ENCODE measurements around the gene MCOLN1.
A peak's percentile ranks its signal among the peaks of the same experiment; 100 is the strongest.

MCOLN1 gene

GRCh38 chr19:7522072-7522922, at the start of gene MCOLN1:
MCOLN1 (plus strand) TSS chr19:7522624; CDS start chr19:7522751, 127 bp downstream.
- H3K27ac Mint-ChIP-seq, result peak within 1 kb of the TSS; percentile 60
- peaks cover 23% of the 10 kb centered on the region for H3K36me3 Mint-ChIP-seq (ENCODE audit: low read depth)
- H3K9me3 Mint-ChIP-seq, result no peaks in the 10 kb centered on the region
- H3K4me1 Mint-ChIP-seq (ENCODE audit: low read depth), result peaks cover 10% of the 10 kb centered on the region
- H3K4me3 Mint-ChIP-seq, result peak within 1 kb of the TSS; percentile 78
- H3K27me3 Mint-ChIP-seq, result peaks cover 3% of the 10 kb centered on the region
- peak; percentile 100 for DNase-seq

- H3K4me1 Mint-ChIP-seq (ENCODE audit: low read depth), result no peaks in the 10 kb centered on the region
- H3K4me3 Mint-ChIP-seq, result no peak overlapping the region
- H3K27ac Mint-ChIP-seq, result peak overlapping the region; percentile 57
- H3K27me3 Mint-ChIP-seq, result no peaks in the 10 kb centered on the region
- H3K9me3 Mint-ChIP-seq, result no peaks in the 10 kb centered on the region
- peaks cover 14% of the 10 kb centered on the region for H3K36me3 Mint-ChIP-seq (ENCODE audit: low read depth)
- no peak for DNase-seq
Measured at GRCh38 chr19:7475665-7476064, 46.8 kb upstream of the MCOLN1 start.

GRCh38 chr19:7476241-7476640, 46.2 kb upstream of the MCOLN1 start:
- Mint-ChIP-seq H3K9me3 (no peaks in the 10 kb centered on the region), H3K27ac (peak overlapping the region; percentile 57), H3K36me3 (ENCODE audit: low read depth) (peaks cover 11% of the 10 kb centered on the region), H3K27me3 (no peaks in the 10 kb centered on the region), H3K4me1 (ENCODE audit: low read depth) (no peaks in the 10 kb centered on the region), H3K4me3 (no peak overlapping the region)
- no peak for DNase-seq

- Mint-ChIP-seq H3K27ac (no peak overlapping the region), H3K4me3 (no peak overlapping the region), H3K9me3 (no peaks in the 10 kb centered on the region), H3K27me3 (no peaks in the 10 kb centered on the region), H3K36me3 (ENCODE audit: low read depth) (peaks cover 8% of the 10 kb centered on the region), H3K4me1 (ENCODE audit: low read depth) (no peaks in the 10 kb centered on the region)
- no peak for DNase-seq
Measured at GRCh38 chr19:7476777-7477494, 45.5 kb upstream of the MCOLN1 start.

- H3K27me3 Mint-ChIP-seq, result no peaks in the 10 kb centered on the region
- H3K36me3 Mint-ChIP-seq (ENCODE audit: low read depth), result peaks cover 2% of the 10 kb centered on the region
- H3K4me1 Mint-ChIP-seq (ENCODE audit: low read depth), result no peaks in the 10 kb centered on the region
- DNase-seq, result no peak
- no peaks in the 10 kb centered on the region for H3K9me3 Mint-ChIP-seq
- H3K4me3 Mint-ChIP-seq, result no peak overlapping the region
- H3K27ac Mint-ChIP-seq, result no peak overlapping the region
Measured at GRCh38 chr19:7477758-7478157, 44.7 kb upstream of the MCOLN1 start.

- no peak for DNase-seq
- Mint-ChIP-seq H3K4me3 (no peak overlapping the region), H3K4me1 (ENCODE audit: low read depth) (peaks cover 4% of the 10 kb centered on the region), H3K9me3 (no peaks in the 10 kb centered on the region), H3K27me3 (peaks cover 3% of the 10 kb centered on the region), H3K36me3 (ENCODE audit: low read depth) (no peaks in the 10 kb centered on the region), H3K27ac (no peak overlapping the region)
Measured at GRCh38 chr19:7478173-7478842, 44.1 kb upstream of the MCOLN1 start.

- peaks cover 8% of the 10 kb centered on the region for H3K4me1 Mint-ChIP-seq (ENCODE audit: low read depth)
- no peak overlapping the region for H3K4me3 Mint-ChIP-seq
- no peaks in the 10 kb centered on the region for H3K9me3 Mint-ChIP-seq
- no peak for DNase-seq
- peaks cover 4% of the 10 kb centered on the region for H3K27me3 Mint-ChIP-seq
- H3K27ac Mint-ChIP-seq, result no peak overlapping the region
- no peaks in the 10 kb centered on the region for H3K36me3 Mint-ChIP-seq (ENCODE audit: low read depth)
Measured at GRCh38 chr19:7478843-7479227, 43.6 kb upstream of the MCOLN1 start.

- H3K4me1 Mint-ChIP-seq (ENCODE audit: low read depth), result peaks cover 8% of the 10 kb centered on the region
- DNase-seq, result no peak
- no peak overlapping the region for H3K27ac Mint-ChIP-seq
- peaks cover 4% of the 10 kb centered on the region for H3K27me3 Mint-ChIP-seq
- H3K9me3 Mint-ChIP-seq, result no peaks in the 10 kb centered on the region
- no peak overlapping the region for H3K4me3 Mint-ChIP-seq
- no peaks in the 10 kb centered on the region for H3K36me3 Mint-ChIP-seq (ENCODE audit: low read depth)
Measured at GRCh38 chr19:7480222-7480969, 42.0 kb upstream of the MCOLN1 start.

- Mint-ChIP-seq H3K36me3 (ENCODE audit: low read depth) (no peaks in the 10 kb centered on the region), H3K27ac (peak overlapping the region; percentile 11), H3K4me3 (no peak overlapping the region), H3K4me1 (ENCODE audit: low read depth) (peaks cover 8% of the 10 kb centered on the region), H3K9me3 (no peaks in the 10 kb centered on the region), H3K27me3 (peaks cover 4% of the 10 kb centered on the region)
- no peak for DNase-seq
Measured at GRCh38 chr19:7480970-7481255, 41.5 kb upstream of the MCOLN1 start.

GRCh38 chr19:7482584-7483439, 39.6 kb upstream of the MCOLN1 start:
- DNase-seq, result no peak
- Mint-ChIP-seq H3K9me3 (no peaks in the 10 kb centered on the region), H3K27me3 (peaks cover 4% of the 10 kb centered on the region), H3K36me3 (ENCODE audit: low read depth) (no peaks in the 10 kb centered on the region), H3K4me3 (no peak overlapping the region), H3K27ac (no peak overlapping the region), H3K4me1 (ENCODE audit: low read depth) (peaks cover 8% of the 10 kb centered on the region)

- Mint-ChIP-seq H3K27ac (no peak overlapping the region), H3K27me3 (peaks cover 4% of the 10 kb centered on the region), H3K4me3 (no peak overlapping the region), H3K4me1 (ENCODE audit: low read depth) (peaks cover 8% of the 10 kb centered on the region), H3K36me3 (ENCODE audit: low read depth) (no peaks in the 10 kb centered on the region), H3K9me3 (no peaks in the 10 kb centered on the region)
- DNase-seq, result no peak
Measured at GRCh38 chr19:7483720-7484201, 38.7 kb upstream of the MCOLN1 start.

GRCh38 chr19:7486923-7487322, 35.5 kb upstream of the MCOLN1 start:
- Mint-ChIP-seq H3K4me3 (no peak overlapping the region), H3K9me3 (no peaks in the 10 kb centered on the region), H3K27ac (no peak overlapping the region), H3K27me3 (peaks cover 4% of the 10 kb centered on the region), H3K4me1 (ENCODE audit: low read depth) (peaks cover 25% of the 10 kb centered on the region), H3K36me3 (ENCODE audit: low read depth) (no peaks in the 10 kb centered on the region)
- DNase-seq, result no peak

- Mint-ChIP-seq H3K9me3 (no peaks in the 10 kb centered on the region), H3K27me3 (no peaks in the 10 kb centered on the region), H3K27ac (peak within 1 kb of the TSS; percentile 91), H3K4me3 (peak within 1 kb of the TSS; percentile 78), H3K36me3 (ENCODE audit: low read depth) (no peaks in the 10 kb centered on the region), H3K4me1 (ENCODE audit: low read depth) (peaks cover 28% of the 10 kb centered on the region)
- DNase-seq, result peak; percentile 97
Measured at GRCh38 chr19:7488736-7489353, 33.6 kb upstream of the MCOLN1 start, which contains the start of gene PEX11G. PEX11G (minus strand) TSS chr19:7489035; CDS start chr19:7489010, 25 bp downstream.
